Non-pigmented ciliary epithelial cell (primary cell): Measurements from ENCODE around the gene PLXNA2.

Experiments
- DNase-seq: peaks from one replicate; pipeline ENCODE4 v3.0.0-alpha.2; 2010; ENCODE audit warnings: low read depth

Gene PLXNA2

GRCh38 chr1:208243967-208244916 lies at the start of gene PLXNA2:
PLXNA2 (minus strand) TSS chr1:208244384; CDS start chr1:208217922, 26,462 bp downstream.
- no peak for DNase-seq

GRCh38 chr1:208292908-208293307 lies 48.7 kb upstream of the PLXNA2 start:
- DNase-seq = no peak

- no peak for DNase-seq
Measured at GRCh38 chr1:208291923-208292711, 47.9 kb upstream of the PLXNA2 start.

GRCh38 chr1:208291129-208291528 lies 46.9 kb upstream of the PLXNA2 start:
- no peak for DNase-seq

GRCh38 chr1:208289716-208290115 lies 45.5 kb upstream of the PLXNA2 start:
- no peak for DNase-seq

- no peak for DNase-seq
Measured at GRCh38 chr1:208288495-208288894, 44.3 kb upstream of the PLXNA2 start.

- DNase-seq = no peak
Measured at GRCh38 chr1:208280681-208281450, 36.7 kb upstream of the PLXNA2 start.

- DNase-seq = no peak
Measured at GRCh38 chr1:208279826-208280588, 35.8 kb upstream of the PLXNA2 start.

- DNase-seq = no peak
Measured at GRCh38 chr1:208278638-208279037, 34.5 kb upstream of the PLXNA2 start.

GRCh38 chr1:208276757-208277435 lies 32.7 kb upstream of the PLXNA2 start:
- no peak for DNase-seq

GRCh38 chr1:208275083-208275482 lies 30.9 kb upstream of the PLXNA2 start:
- no peak for DNase-seq

- no peak for DNase-seq
Measured at GRCh38 chr1:208273386-208274017, 29.3 kb upstream of the PLXNA2 start.

- no peak for DNase-seq
Measured at GRCh38 chr1:208272713-208273112, 28.5 kb upstream of the PLXNA2 start.

- no peak for DNase-seq
Measured at GRCh38 chr1:208272311-208272710, 28.1 kb upstream of the PLXNA2 start.

- DNase-seq = no peak
Measured at GRCh38 chr1:208271236-208271635, 27.1 kb upstream of the PLXNA2 start.

- DNase-seq = no peak
Measured at GRCh38 chr1:208270651-208271141, 26.5 kb upstream of the PLXNA2 start.

- DNase-seq = no peak
Measured at GRCh38 chr1:208269338-208269666, 25.1 kb upstream of the PLXNA2 start.

GRCh38 chr1:208268541-208269337 lies 24.6 kb upstream of the PLXNA2 start:
- DNase-seq = no peak

- DNase-seq = no peak
Measured at GRCh38 chr1:208265525-208265924, 21.3 kb upstream of the PLXNA2 start.

GRCh38 chr1:208265122-208265469 lies 20.9 kb upstream of the PLXNA2 start:
- no peak for DNase-seq
